Subcutaneous adipose tissue (tissue), 4 donors: ENCODE data around the gene PTPRQ. TPM values are rescaled to one million over a fixed set of nuclear protein-coding genes. Genes with fewer than 3 reads are reported as not detected.

ENCODE experiments used
- CTCF ChIP-seq: fragments of 450-650 bp; IDR thresholded peaks from one replicate; pipeline ENCODE4 v1.5.1; 2016; ENCODE audit warnings: low read depth, mild to moderate bottlenecking, control low read depth, antibody characterized with exemption, moderate library complexity
- total RNA-seq, 4 donors: library from RNA; depleted of rRNA; stranded (reverse); fragments of >200 nt; gene quantifications; one replicate each; pipeline ENCODE4 v1.1.0, GENCODE V29; 2016

PTPRQ gene
- total RNA-seq, 4 donors from 2014 or later: 0.34 to 5.5 (median 2.2) TPM

- TF ChIP-seq CTCF: no peak
Measured at GRCh38 chr12:80494836-80495235, 50.8 kb downstream of the PTPRQ start.

GRCh38 chr12:80498059-80498728, 54.2 kb downstream of the PTPRQ start:
- no peak for TF ChIP-seq CTCF

- no peak for TF ChIP-seq CTCF
Measured at GRCh38 chr12:80504389-80505163, 60.5 kb downstream of the PTPRQ start.

- no peak for TF ChIP-seq CTCF
Measured at GRCh38 chr12:80509781-80510556, 65.9 kb downstream of the PTPRQ start.

- no peak for TF ChIP-seq CTCF
Measured at GRCh38 chr12:80512781-80513180, 68.7 kb downstream of the PTPRQ start.

- TF ChIP-seq CTCF: no peak
Measured at GRCh38 chr12:80513211-80513610, 69.2 kb downstream of the PTPRQ start.

- no peak for TF ChIP-seq CTCF
Measured at GRCh38 chr12:80517655-80518054, 73.6 kb downstream of the PTPRQ start.
